ENCODE results near the gene PLIN5.
"Not testable (repeated sequence)": the region's sequence is repeated elsewhere in the genome, so short reads cannot be mapped to it uniquely, and the experiment has no call there.

Gene PLIN5

DNA sequence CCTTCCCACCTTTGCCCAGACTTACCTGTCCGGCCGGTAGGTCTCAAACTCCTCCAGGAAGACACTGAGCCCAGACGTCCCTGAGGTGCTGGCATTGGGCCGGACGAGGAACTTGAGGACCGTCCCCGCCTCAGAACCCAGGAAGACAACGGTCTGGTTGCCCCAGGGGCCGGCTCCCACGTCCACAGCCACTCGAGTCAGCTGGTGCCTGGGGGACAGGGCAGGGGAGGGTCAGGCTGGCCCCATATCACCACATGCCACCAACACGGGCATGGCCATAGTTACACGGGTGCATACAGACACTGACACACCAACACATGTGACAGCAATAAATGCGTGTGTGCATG is 13.2 kb upstream of the PLIN5 start:
- H4K5ac ChIP-seq (ENCODE audit: low read length): no peak overlapping the region
- no peak for DNase-seq
- no peak overlapping the region for H3K27ac ChIP-seq (ENCODE audit: low read depth, low read length)
- H4K8ac ChIP-seq (ENCODE audit: low read depth, low read length): no peak overlapping the region
- no peak overlapping the region for H2BK5ac ChIP-seq (ENCODE audit: low read length)
- no peak overlapping the region for H3K9ac ChIP-seq (ENCODE audit: low read length)
- H3K4me2 ChIP-seq (ENCODE audit: low read length): no peak overlapping the region
- no peak overlapping the region for H3K4ac ChIP-seq (ENCODE audit: low read depth, low read length)
- no peak overlapping the region for H3K4me3 ChIP-seq (ENCODE audit: low read length)
- no peaks in the 10 kb centered on the region for H3K27me3 ChIP-seq (ENCODE audit: insufficient read depth, low read length, poor library complexity)
- H2BK120ac ChIP-seq (ENCODE audit: low read depth, low read length): no peak overlapping the region
- H2AK5ac ChIP-seq (ENCODE audit: low read length): no peak overlapping the region
- no peak overlapping the region for H3K18ac ChIP-seq (ENCODE audit: low read length)
- no CpG with 5 or more reads among the region's 14 CpGs for WGBS (ENCODE audit: extremely low coverage, insufficient coverage, low lambda C conversion rate)
- no peaks in the 10 kb centered on the region for H3K79me2 ChIP-seq (ENCODE audit: control insufficient read depth, insufficient read depth, low read length)
- H3K56ac ChIP-seq (ENCODE audit: low read length): no peak overlapping the region
- no peaks in the 10 kb centered on the region for H3K79me1 ChIP-seq (ENCODE audit: low read length)
- H3K23ac ChIP-seq (ENCODE audit: low read length): no peak overlapping the region
- H2BK15ac ChIP-seq (replicated peaks; ENCODE audit: low read depth): no peak overlapping the region
- no peaks in the 10 kb centered on the region for H3K4me1 ChIP-seq (ENCODE audit: control insufficient read depth, low read depth, low read length)
- no peaks in the 10 kb centered on the region for H3K36me3 ChIP-seq (ENCODE audit: control insufficient read depth, insufficient read depth, low read length)

DNA sequence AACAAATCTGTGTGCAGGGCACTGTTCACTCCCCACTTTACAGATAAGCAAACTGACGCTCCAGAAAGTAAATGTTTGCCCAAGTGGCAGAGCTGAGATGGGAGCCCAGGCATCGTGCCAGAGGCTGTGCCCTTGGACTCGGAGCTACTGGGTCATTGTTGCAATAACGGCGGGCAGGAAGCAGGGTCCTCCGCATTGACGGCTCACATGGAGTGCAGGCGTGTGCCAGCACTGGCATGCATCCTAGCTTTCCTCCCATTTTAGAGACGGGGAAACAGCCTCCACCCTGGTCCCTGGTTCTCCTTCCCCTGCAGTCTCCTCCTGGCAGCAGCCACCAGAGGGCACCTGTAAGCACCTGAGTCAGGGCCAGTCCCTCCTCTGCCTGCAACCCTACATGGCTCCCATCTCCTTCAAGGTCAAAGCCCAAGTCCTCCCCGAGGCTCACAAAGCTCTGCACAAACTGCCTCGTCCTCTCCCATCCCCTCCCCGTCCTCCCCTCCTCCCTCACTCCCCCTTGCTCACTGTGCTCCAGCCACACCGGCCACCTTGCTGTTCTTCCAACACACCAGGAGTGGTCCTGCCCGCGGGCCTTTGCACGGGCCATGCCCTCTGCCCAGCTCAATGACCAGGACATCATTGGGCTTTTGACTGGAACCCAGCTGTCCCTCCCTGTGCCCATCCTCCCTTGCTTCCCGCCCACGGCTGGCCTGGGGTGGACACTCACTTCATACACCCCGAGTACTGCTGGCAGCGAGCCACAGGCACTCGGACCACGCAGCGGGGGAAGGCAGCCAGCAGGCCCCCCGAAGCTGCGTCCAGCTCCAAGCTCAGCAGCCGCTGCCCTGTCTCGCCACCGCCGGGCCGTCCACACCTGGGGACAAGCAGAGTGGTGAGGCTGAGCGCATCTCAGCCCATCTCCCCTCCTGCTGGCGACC is 12.5 kb upstream of the PLIN5 start:
- Histone ChIP-seq H3K27ac (ENCODE audit: low read depth, low read length) (no peak overlapping the region), H3K18ac (ENCODE audit: low read length) (no peak overlapping the region), H3K4me3 (ENCODE audit: low read length) (no peak overlapping the region), H3K9ac (ENCODE audit: low read length) (no peak overlapping the region), H2BK120ac (ENCODE audit: low read depth, low read length) (no peak overlapping the region), H4K8ac (ENCODE audit: low read depth, low read length) (no peak overlapping the region), H3K79me2 (ENCODE audit: control insufficient read depth, insufficient read depth, low read length) (no peaks in the 10 kb centered on the region), H2AK5ac (ENCODE audit: low read length) (no peak overlapping the region), H3K4me2 (ENCODE audit: low read length) (no peak overlapping the region), H2BK5ac (ENCODE audit: low read length) (no peak overlapping the region), H3K27me3 (ENCODE audit: insufficient read depth, low read length, poor library complexity) (no peaks in the 10 kb centered on the region), H4K5ac (ENCODE audit: low read length) (no peak overlapping the region), H3K4me1 (ENCODE audit: control insufficient read depth, low read depth, low read length) (no peaks in the 10 kb centered on the region), H3K56ac (ENCODE audit: low read length) (no peak overlapping the region), H2BK15ac (replicated peaks; ENCODE audit: low read depth) (no peak overlapping the region), H3K36me3 (ENCODE audit: control insufficient read depth, insufficient read depth, low read length) (no peaks in the 10 kb centered on the region), H3K79me1 (ENCODE audit: low read length) (no peaks in the 10 kb centered on the region), H3K23ac (ENCODE audit: low read length) (no peak overlapping the region), H3K4ac (ENCODE audit: low read depth, low read length) (no peak overlapping the region)
- WGBS (ENCODE audit: extremely low coverage, insufficient coverage, low lambda C conversion rate): no CpG with 5 or more reads among the region's 32 CpGs
- DNase-seq: peak; percentile 45

DNA sequence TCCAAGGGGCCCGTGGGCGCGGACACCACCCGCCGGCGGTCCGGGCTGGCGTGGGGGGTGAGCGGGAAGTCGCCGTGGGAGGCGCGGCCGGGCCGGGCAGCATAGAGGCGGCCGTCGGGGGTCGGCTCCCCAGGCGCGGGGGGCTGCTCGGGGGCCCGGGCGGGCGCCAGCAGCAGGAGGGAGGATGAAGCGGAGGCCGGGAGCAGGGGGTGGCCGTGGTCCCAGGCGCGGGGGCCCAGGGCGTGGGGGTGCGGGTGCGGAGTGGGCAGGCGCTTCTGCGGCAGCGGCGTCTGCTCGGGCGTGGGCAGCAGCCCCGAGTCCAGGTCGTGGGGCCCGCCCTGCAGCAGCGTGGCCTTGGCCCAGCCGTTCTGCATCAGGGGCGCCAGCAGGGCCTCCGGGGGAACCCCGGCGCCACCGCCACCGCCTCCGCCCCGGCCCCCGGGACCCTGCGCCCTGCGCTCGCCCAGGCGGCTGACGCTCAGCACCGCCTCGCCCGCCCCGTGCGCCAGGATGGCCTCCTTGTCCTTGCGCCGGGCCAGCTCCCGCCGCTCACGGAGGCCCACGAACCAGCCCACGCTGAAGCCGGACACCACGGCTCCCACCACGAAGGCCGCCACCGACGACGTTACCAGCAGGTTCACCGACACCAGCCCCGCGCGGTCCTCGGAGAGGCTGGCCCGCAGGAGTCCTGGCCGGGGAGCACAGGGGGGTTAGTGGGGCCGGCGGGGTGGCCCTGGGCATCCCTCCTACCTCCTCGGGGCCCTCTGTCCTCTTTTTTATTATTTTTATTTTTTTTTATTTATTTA is 9.0 kb upstream of the PLIN5 start:
- Histone ChIP-seq H3K4me1 (ENCODE audit: control insufficient read depth, low read depth, low read length) (no peaks in the 10 kb centered on the region), H2BK5ac (ENCODE audit: low read length) (no peak overlapping the region), H2BK15ac (replicated peaks; ENCODE audit: low read depth) (no peak overlapping the region), H3K27ac (ENCODE audit: low read depth, low read length) (no peak overlapping the region), H4K8ac (ENCODE audit: low read depth, low read length) (no peak overlapping the region), H3K23ac (ENCODE audit: low read length) (no peak overlapping the region), H3K79me1 (ENCODE audit: low read length) (no peaks in the 10 kb centered on the region), H3K4me3 (ENCODE audit: low read length) (no peak overlapping the region), H2BK120ac (ENCODE audit: low read depth, low read length) (no peak overlapping the region), H3K27me3 (ENCODE audit: insufficient read depth, low read length, poor library complexity) (no peaks in the 10 kb centered on the region), H3K18ac (ENCODE audit: low read length) (no peak overlapping the region), H4K5ac (ENCODE audit: low read length) (no peak overlapping the region), H3K4me2 (ENCODE audit: low read length) (no peak overlapping the region), H3K79me2 (ENCODE audit: control insufficient read depth, insufficient read depth, low read length) (no peaks in the 10 kb centered on the region), H3K9ac (ENCODE audit: low read length) (no peak overlapping the region), H2AK5ac (ENCODE audit: low read length) (no peak overlapping the region), H3K36me3 (ENCODE audit: control insufficient read depth, insufficient read depth, low read length) (no peaks in the 10 kb centered on the region), H3K56ac (ENCODE audit: low read length) (no peak overlapping the region), H3K4ac (ENCODE audit: low read depth, low read length) (no peak overlapping the region)
- no CpG with 5 or more reads among the region's 87 CpGs for WGBS (ENCODE audit: extremely low coverage, insufficient coverage, low lambda C conversion rate)
- no peak for DNase-seq

DNA sequence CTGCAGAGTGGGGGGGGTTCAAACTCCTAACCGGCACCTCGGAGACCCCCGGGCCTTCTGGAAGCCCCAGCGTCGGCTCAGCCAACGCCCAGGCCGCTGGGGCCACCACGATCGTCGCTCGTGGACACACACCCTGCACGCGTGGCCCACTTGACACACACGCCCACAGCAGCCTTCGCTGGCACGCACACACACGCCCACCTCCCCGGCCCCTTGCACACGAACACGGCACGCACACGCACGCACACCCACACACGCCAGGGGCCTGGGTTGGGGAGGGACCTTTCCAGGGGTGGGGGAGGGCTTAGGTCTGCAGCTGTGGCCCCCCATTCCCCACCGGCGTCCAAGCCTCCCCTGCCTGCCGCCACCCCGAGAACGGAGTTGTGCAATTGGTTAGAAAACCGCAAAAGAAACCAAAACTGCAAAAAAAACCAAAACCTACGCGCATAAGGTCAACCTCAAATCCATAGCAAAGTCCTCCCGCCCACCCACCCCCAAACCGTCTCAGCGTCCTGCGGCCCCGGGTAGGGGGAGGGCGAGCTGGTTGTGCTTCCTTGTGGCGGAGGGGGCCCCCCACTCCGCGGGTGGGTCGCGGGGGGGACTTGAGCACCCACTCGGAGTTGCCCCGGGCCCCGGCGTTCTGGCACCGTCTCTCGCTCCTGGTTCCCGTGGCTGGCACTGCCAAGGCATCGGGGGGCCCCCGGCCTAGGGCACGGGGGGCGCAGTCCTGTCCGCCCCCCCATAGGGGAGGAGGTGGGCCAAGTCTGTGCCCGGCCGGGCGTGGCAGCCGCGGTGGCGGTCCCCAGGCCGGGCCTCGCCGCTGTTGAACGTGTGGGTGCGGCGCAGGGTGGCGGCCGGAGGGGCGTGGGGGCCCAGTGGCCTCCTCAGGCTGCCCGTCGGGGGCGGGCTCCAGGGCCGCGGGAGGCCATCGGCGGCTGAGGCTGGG is 8.1 kb upstream of the PLIN5 start:
- Histone ChIP-seq H3K4me1 (ENCODE audit: control insufficient read depth, low read depth, low read length) (no peaks in the 10 kb centered on the region), H3K18ac (ENCODE audit: low read length) (no peak overlapping the region), H3K36me3 (ENCODE audit: control insufficient read depth, insufficient read depth, low read length) (no peaks in the 10 kb centered on the region), H2AK5ac (ENCODE audit: low read length) (no peak overlapping the region), H3K79me1 (ENCODE audit: low read length) (no peaks in the 10 kb centered on the region), H4K8ac (ENCODE audit: low read depth, low read length) (no peak overlapping the region), H3K79me2 (ENCODE audit: control insufficient read depth, insufficient read depth, low read length) (no peaks in the 10 kb centered on the region), H2BK120ac (ENCODE audit: low read depth, low read length) (no peak overlapping the region), H3K4me2 (ENCODE audit: low read length) (no peak overlapping the region), H3K27ac (ENCODE audit: low read depth, low read length) (no peak overlapping the region), H2BK15ac (replicated peaks; ENCODE audit: low read depth) (no peak overlapping the region), H3K56ac (ENCODE audit: low read length) (no peak overlapping the region), H3K4me3 (ENCODE audit: low read length) (no peak overlapping the region), H2BK5ac (ENCODE audit: low read length) (no peak overlapping the region), H3K9ac (ENCODE audit: low read length) (no peak overlapping the region), H3K23ac (ENCODE audit: low read length) (no peak overlapping the region), H4K5ac (ENCODE audit: low read length) (no peak overlapping the region), H3K27me3 (ENCODE audit: insufficient read depth, low read length, poor library complexity) (no peaks in the 10 kb centered on the region), H3K4ac (ENCODE audit: low read depth, low read length) (no peak overlapping the region)
- no CpG with 5 or more reads among the region's 77 CpGs for WGBS (ENCODE audit: extremely low coverage, insufficient coverage, low lambda C conversion rate)
- no peak for DNase-seq

DNA sequence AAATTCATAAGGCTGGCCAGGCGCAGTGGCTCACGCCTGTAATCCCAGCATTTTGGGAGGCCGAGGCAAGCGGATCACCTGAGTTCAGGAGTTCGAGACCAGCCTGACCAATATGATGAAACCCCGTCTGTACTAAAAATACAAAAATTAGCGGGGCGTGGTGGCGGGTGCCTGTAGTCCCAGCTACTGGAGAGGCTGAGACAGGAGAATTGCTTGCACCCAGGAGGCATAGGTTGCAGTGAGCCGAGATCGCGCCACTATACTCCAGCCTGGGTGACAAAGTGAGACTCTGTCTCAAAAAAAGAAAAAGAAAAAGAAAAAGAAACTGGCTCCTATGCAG is 6.8 kb upstream of the PLIN5 start:
- not testable (repeated sequence) for DNase-seq

More for the DNA sequence above, 6.8 kb upstream of the PLIN5 start:
- H3K79me1 ChIP-seq (ENCODE audit: low read length); H3K36me3 ChIP-seq (ENCODE audit: control insufficient read depth, insufficient read depth, low read length); H3K4me3 ChIP-seq (ENCODE audit: low read length); H3K27me3 ChIP-seq (ENCODE audit: insufficient read depth, low read length, poor library complexity); H3K9ac ChIP-seq (ENCODE audit: low read length); H3K4me2 ChIP-seq (ENCODE audit: low read length); H2AK5ac ChIP-seq (ENCODE audit: low read length); H4K5ac ChIP-seq (ENCODE audit: low read length); H2BK15ac ChIP-seq (replicated peaks; ENCODE audit: low read depth); H3K27ac ChIP-seq (ENCODE audit: low read depth, low read length); H2BK5ac ChIP-seq (ENCODE audit: low read length); H3K4ac ChIP-seq (ENCODE audit: low read depth, low read length); H3K4me1 ChIP-seq (ENCODE audit: control insufficient read depth, low read depth, low read length); H4K8ac ChIP-seq (ENCODE audit: low read depth, low read length); H3K23ac ChIP-seq (ENCODE audit: low read length); H3K56ac ChIP-seq (ENCODE audit: low read length); H3K18ac ChIP-seq (ENCODE audit: low read length); H3K79me2 ChIP-seq (ENCODE audit: control insufficient read depth, insufficient read depth, low read length); H2BK120ac ChIP-seq (ENCODE audit: low read depth, low read length): not testable (repeated sequence)
- WGBS (ENCODE audit: extremely low coverage, insufficient coverage, low lambda C conversion rate): no CpG with 5 or more reads among the region's 12 CpGs

All from mesendoderm (in vitro differentiated cells).